Activated naive CD4-positive, alpha-beta T cell treated with anti-CD3 and anti-CD28 coated beads, Interleukin-2, amount 10 ng/mL, durations not matched to agents 7 days and 5 days (primary cell): ENCODE data around the gene FMN1.

Experiments
- CTCF ChIA-PET: fragments of 350-600 bp; sonication (Branson Sonifier 250); formaldehyde crosslinking; loops from one replicate; lab custom pipeline; 2021; ENCODE audit warnings: antibody characterized with exemption; lab: Charles Lee
- DNase-seq: peaks from one replicate; pipeline ENCODE4 v3.0.0-alpha.2; 2020
- H3K27ac Mint-ChIP-seq: one replicate; pipeline ENCODE4 v1.8.0; 2021; ENCODE audit warnings: mild to moderate bottlenecking, moderate library complexity, mixed read lengths
- H3K27me3 Mint-ChIP-seq: one replicate; pipeline ENCODE4 v1.8.0; 2021; ENCODE audit warnings: mild to moderate bottlenecking, mixed read lengths
- H3K36me3 Mint-ChIP-seq: one replicate; pipeline ENCODE4 v1.8.0; 2021; ENCODE audit warnings: mixed read lengths
- H3K4me1 Mint-ChIP-seq: one replicate; pipeline ENCODE4 v1.8.0; 2021; ENCODE audit warnings: mixed read lengths
- H3K4me3 Mint-ChIP-seq: one replicate; pipeline ENCODE4 v1.8.0; 2021; ENCODE audit warnings: mild to moderate bottlenecking, moderate library complexity, mixed read lengths
- H3K9me3 Mint-ChIP-seq: one replicate; pipeline ENCODE4 v1.8.0; 2021; ENCODE audit warnings: mixed read lengths

FMN1 gene

DNA sequence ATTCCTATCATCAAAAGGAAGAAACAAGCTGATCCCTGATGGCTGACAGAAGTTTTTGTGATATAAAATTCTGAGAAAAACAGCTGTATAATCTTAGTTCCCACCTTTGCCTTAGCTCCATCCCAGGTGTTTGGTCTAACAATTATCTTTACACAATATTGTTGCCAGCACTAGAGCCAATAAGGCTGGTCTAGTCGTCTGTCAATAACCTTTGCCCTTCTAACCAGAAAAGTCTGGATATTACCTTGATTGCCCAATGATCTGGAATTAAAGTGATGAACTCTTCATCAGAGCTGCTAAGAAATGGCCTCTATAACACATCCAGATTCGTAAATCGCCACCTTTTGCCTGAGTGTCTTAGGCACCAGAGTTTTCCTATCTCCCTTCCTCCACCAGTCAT is 98.4 kb downstream of the FMN1 start:
- CTCF ChIA-PET = interaction anchor here (1.3 kb wide), 1 partner anchor 9 kb away, joined by 6 read pairs; no protein-coding TSS in a partner anchor
- H3K9me3 Mint-ChIP-seq = no peaks in the 10 kb centered on the region
- no peak overlapping the region for H3K27ac Mint-ChIP-seq
- DNase-seq = no peak
- H3K4me3 Mint-ChIP-seq = no peak overlapping the region
- peaks cover 3% of the 10 kb centered on the region for H3K4me1 Mint-ChIP-seq
- peaks cover 4% of the 10 kb centered on the region for H3K27me3 Mint-ChIP-seq
- no peaks in the 10 kb centered on the region for H3K36me3 Mint-ChIP-seq

DNA sequence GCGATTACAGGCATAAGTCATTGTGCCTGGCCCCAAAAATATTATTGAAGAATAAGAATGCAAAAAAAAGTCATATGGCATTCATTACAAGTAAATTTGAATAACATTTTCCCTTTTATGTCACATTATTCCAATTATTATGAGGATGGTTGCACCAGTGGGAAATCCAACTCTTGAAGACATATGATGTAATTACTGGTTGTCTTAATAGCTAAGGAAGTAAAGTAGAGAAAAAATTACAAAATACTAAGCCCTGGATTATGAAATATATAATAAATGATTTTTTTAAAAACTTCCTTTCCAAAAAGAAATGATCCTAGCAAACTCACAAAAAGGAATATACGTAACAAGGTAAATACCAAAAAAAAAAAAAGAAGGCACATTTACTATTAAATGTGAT is 98.9 kb downstream of the FMN1 start:
- Mint-ChIP-seq H3K4me3 (no peak overlapping the region), H3K9me3 (no peaks in the 10 kb centered on the region), H3K4me1 (peaks cover 3% of the 10 kb centered on the region), H3K36me3 (no peaks in the 10 kb centered on the region), H3K27me3 (peaks cover 4% of the 10 kb centered on the region), H3K27ac (no peak overlapping the region)
- no peak for DNase-seq
- CTCF ChIA-PET = interaction anchor here (1.3 kb wide), 1 partner anchor 9 kb away, joined by 6 read pairs; no protein-coding TSS in a partner anchor

DNA sequence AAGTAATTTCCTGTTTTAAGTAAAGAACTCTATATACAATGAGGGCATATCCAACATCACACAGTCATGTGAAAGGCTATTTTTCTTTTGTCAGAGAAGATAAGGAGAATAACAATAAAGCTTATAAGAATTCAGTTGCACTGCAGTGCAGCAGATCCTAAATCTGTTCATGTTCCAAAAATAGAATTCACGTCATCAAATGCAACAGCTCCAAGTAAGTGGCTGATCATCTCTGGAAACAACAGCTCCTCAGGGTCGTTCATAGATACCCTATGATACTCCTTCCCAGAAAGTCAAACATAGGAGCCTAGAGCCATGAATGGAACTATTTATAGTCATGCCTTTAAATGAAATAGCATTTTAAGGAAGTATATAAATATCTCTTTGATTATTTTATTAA is 100.2 kb downstream of the FMN1 start:
- H3K27me3 Mint-ChIP-seq = peaks cover 4% of the 10 kb centered on the region
- no peaks in the 10 kb centered on the region for H3K36me3 Mint-ChIP-seq
- no peaks in the 10 kb centered on the region for H3K9me3 Mint-ChIP-seq
- no peak overlapping the region for H3K27ac Mint-ChIP-seq
- DNase-seq = no peak
- H3K4me1 Mint-ChIP-seq = peaks cover 3% of the 10 kb centered on the region
- CTCF ChIA-PET = no interaction called here
- no peak overlapping the region for H3K4me3 Mint-ChIP-seq

- Mint-ChIP-seq H3K4me1 (peaks cover 3% of the 10 kb centered on the region), H3K36me3 (no peaks in the 10 kb centered on the region), H3K27ac (no peak overlapping the region), H3K4me3 (no peak overlapping the region), H3K9me3 (no peaks in the 10 kb centered on the region), H3K27me3 (peaks cover 8% of the 10 kb centered on the region)
- no peak for DNase-seq
- CTCF ChIA-PET = no interaction called here
These were observed 101.3 kb downstream of the FMN1 start for GRCh38 chr15:33093222-33093621.

- Mint-ChIP-seq H3K36me3 (no peaks in the 10 kb centered on the region), H3K27ac (no peak overlapping the region), H3K4me3 (no peak overlapping the region), H3K9me3 (no peaks in the 10 kb centered on the region), H3K27me3 (peaks cover 6% of the 10 kb centered on the region), H3K4me1 (peaks cover 3% of the 10 kb centered on the region)
- CTCF ChIA-PET = no interaction called here
- no peak for DNase-seq
These were observed 102.4 kb downstream of the FMN1 start for GRCh38 chr15:33091983-33092693.

- CTCF ChIA-PET = interaction anchor here (1.6 to 1.7 kb wide), 2 partner anchors 42 to 126 kb away, joined by 4 to 6 read pairs; no protein-coding TSS in a partner anchor
- Mint-ChIP-seq H3K27ac (no peak overlapping the region), H3K4me3 (no peak overlapping the region), H3K9me3 (no peaks in the 10 kb centered on the region), H3K4me1 (peaks cover 3% of the 10 kb centered on the region), H3K27me3 (peaks cover 3% of the 10 kb centered on the region), H3K36me3 (no peaks in the 10 kb centered on the region)
- no peak for DNase-seq
These were observed 104.4 kb downstream of the FMN1 start for GRCh38 chr15:33089878-33090757.

GRCh38 chr15:33089165-33089877 is 105.2 kb downstream of the FMN1 start:
- Mint-ChIP-seq H3K9me3 (no peaks in the 10 kb centered on the region), H3K36me3 (no peaks in the 10 kb centered on the region), H3K27ac (no peak overlapping the region), H3K4me3 (no peak overlapping the region), H3K27me3 (peaks cover 3% of the 10 kb centered on the region), H3K4me1 (peaks cover 3% of the 10 kb centered on the region)
- CTCF ChIA-PET = interaction anchor here (0.9 to 1.7 kb wide), 4 partner anchors 42 to 204 kb away, joined by 3 to 6 read pairs (median 4); no protein-coding TSS in a partner anchor
- DNase-seq = no peak

GRCh38 chr15:33086500-33087121 is 107.9 kb downstream of the FMN1 start:
- Mint-ChIP-seq H3K36me3 (no peaks in the 10 kb centered on the region), H3K9me3 (no peaks in the 10 kb centered on the region), H3K27ac (no peak overlapping the region), H3K4me1 (no peaks in the 10 kb centered on the region), H3K27me3 (peaks cover 3% of the 10 kb centered on the region), H3K4me3 (no peak overlapping the region)
- CTCF ChIA-PET = interaction anchor here (0.6 to 2.0 kb wide), 15 partner anchors 9 to 652 kb away, joined by 3 to 14 read pairs (median 4); no protein-coding TSS in a partner anchor
- DNase-seq = no peak

DNA sequence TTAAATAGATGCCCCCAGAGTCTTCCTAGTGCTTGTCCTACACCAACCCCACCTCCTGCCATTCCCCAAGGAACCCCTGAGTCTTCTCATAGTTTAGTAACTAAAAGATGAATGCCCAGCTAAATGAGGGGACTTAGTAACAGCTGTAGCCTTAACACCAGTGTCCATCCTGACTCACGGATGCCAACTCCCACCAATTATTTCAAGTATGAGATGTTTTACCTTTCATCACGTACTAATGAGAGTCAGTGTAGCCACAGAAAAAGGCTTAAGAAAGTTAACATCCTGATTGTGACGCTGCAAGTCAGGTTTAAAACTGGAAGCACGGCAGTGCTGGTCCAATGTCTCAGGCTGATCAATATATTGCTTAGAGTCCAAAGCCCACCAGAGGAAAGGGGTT is 109.9 kb downstream of the FMN1 start:
- Mint-ChIP-seq H3K9me3 (no peaks in the 10 kb centered on the region), H3K4me3 (no peak overlapping the region), H3K27ac (no peak overlapping the region), H3K4me1 (no peaks in the 10 kb centered on the region), H3K36me3 (no peaks in the 10 kb centered on the region), H3K27me3 (peaks cover 3% of the 10 kb centered on the region)
- CTCF ChIA-PET = interaction anchor here (2.1 kb wide), 1 partner anchor 48 kb away, joined by 5 read pairs; no protein-coding TSS in a partner anchor
- DNase-seq = no peak

- no peaks in the 10 kb centered on the region for H3K4me1 Mint-ChIP-seq
- H3K36me3 Mint-ChIP-seq = no peaks in the 10 kb centered on the region
- no peak overlapping the region for H3K27ac Mint-ChIP-seq
- no peak overlapping the region for H3K4me3 Mint-ChIP-seq
- CTCF ChIA-PET = interaction anchor here (1.0 to 2.1 kb wide), 2 partner anchors 49 to 50 kb away, joined by 4 to 5 read pairs; no protein-coding TSS in a partner anchor
- no peaks in the 10 kb centered on the region for H3K27me3 Mint-ChIP-seq
- H3K9me3 Mint-ChIP-seq = no peaks in the 10 kb centered on the region
- no peak for DNase-seq
These were observed 111.1 kb downstream of the FMN1 start for GRCh38 chr15:33083232-33084081.

DNA sequence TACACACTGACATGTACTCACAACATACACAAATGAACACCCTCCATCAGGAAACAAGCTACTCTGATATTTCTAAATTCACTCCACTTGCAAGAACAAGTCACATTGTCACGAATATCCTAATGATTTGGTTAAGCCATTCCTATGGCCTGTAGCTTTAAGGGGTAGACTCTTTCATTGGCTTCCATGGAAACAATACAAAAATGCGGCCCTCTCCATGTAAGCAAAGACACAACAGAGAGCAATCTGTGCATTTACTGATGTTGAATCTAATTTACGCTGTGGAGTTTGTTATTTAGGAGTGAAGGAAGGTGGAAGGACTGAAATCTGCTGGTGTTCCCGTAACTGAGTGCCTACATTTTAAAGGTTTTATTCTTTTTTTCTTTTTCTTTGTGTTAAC is 114.5 kb downstream of the FMN1 start:
- CTCF ChIA-PET = interaction anchor here (1.7 kb wide), 1 partner anchor 621 kb away, joined by 4 read pairs; no protein-coding TSS in a partner anchor
- Mint-ChIP-seq H3K27ac (no peak overlapping the region), H3K4me1 (no peaks in the 10 kb centered on the region), H3K9me3 (no peaks in the 10 kb centered on the region), H3K4me3 (no peak overlapping the region), H3K27me3 (no peaks in the 10 kb centered on the region), H3K36me3 (no peaks in the 10 kb centered on the region)
- DNase-seq = no peak

- DNase-seq = no peak
- no peak overlapping the region for H3K27ac Mint-ChIP-seq
- no peak overlapping the region for H3K4me3 Mint-ChIP-seq
- peaks cover 3% of the 10 kb centered on the region for H3K27me3 Mint-ChIP-seq
- CTCF ChIA-PET = interaction anchor here (0.8 to 1.7 kb wide), 3 partner anchors 29 to 622 kb away, joined by 3 to 4 read pairs (median 3); no protein-coding TSS in a partner anchor
- H3K4me1 Mint-ChIP-seq = no peaks in the 10 kb centered on the region
- no peaks in the 10 kb centered on the region for H3K36me3 Mint-ChIP-seq
- H3K9me3 Mint-ChIP-seq = no peaks in the 10 kb centered on the region
These were observed 115.9 kb downstream of the FMN1 start for GRCh38 chr15:33078607-33079006.

DNA sequence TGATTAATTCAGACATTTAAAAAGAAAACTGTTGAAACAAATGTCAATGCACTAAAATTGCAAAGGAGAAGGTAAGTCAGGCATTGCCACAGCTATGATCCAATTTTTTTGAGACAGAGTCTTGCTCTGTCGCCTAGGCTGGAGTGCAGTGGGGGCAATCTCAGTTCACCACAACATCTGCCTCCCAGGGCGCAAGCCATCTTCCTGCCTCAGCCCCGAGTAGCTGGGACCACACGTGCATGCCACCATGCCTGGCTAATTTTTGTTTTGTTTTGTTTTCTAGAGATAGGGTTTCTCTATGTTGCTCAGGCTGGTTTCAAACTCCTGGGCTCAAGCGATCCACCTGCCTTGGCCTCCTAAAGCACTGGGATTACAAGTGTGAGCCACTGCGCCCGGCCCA is 117.6 kb downstream of the FMN1 start:
- DNase-seq = no peak
- no peaks in the 10 kb centered on the region for H3K36me3 Mint-ChIP-seq
- CTCF ChIA-PET = interaction anchor here (0.6 to 1.1 kb wide), 3 partner anchors 9 to 74 kb away, joined by 3 to 5 read pairs (median 3); no protein-coding TSS in a partner anchor
- H3K4me1 Mint-ChIP-seq = no peaks in the 10 kb centered on the region
- H3K9me3 Mint-ChIP-seq = no peaks in the 10 kb centered on the region
- no peak overlapping the region for H3K27ac Mint-ChIP-seq
- H3K4me3 Mint-ChIP-seq = no peak overlapping the region
- H3K27me3 Mint-ChIP-seq = peaks cover 3% of the 10 kb centered on the region
